Measurements from ENCODE around the gene GGCT.

GGCT gene

DNA sequence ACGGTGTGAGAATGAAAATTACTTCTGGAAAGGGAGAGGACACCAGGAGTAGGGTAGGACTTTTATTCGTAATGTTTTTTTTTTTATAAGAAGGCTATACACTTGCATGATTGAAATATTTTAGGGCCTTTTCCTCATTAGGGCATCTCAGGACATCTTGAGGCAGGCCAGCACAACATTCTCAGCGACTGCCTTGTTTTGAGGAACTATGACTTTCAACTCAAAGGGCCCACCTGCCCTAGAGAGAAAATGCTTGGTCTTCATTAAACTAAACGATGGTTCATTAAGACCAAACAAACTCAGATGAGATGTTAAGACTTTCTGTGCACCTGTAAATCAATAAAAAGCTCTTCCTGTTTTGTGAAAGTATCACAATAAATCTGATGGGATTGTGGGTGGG, 37.4 kb downstream of the GGCT start:
- TF ChIP-seq, protein P1, sequence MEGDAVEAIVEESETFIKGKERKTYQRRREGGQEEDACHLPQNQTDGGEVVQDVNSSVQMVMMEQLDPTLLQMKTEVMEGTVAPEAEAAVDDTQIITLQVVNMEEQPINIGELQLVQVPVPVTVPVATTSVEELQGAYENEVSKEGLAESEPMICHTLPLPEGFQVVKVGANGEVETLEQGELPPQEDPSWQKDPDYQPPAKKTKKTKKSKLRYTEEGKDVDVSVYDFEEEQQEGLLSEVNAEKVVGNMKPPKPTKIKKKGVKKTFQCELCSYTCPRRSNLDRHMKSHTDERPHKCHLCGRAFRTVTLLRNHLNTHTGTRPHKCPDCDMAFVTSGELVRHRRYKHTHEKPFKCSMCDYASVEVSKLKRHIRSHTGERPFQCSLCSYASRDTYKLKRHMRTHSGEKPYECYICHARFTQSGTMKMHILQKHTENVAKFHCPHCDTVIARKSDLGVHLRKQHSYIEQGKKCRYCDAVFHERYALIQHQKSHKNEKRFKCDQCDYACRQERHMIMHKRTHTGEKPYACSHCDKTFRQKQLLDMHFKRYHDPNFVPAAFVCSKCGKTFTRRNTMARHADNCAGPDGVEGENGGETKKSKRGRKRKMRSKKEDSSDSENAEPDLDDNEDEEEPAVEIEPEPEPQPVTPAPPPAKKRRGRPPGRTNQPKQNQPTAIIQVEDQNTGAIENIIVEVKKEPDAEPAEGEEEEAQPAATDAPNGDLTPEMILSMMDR (conservative IDR thresholded peaks at IDR 0.05; ENCODE audit: low read length): no peak
- no peak for DNase-seq (ENCODE audit: low read depth)
- H3K4me3 ChIP-seq (ENCODE audit: low read length): no peak overlapping the region

DNA sequence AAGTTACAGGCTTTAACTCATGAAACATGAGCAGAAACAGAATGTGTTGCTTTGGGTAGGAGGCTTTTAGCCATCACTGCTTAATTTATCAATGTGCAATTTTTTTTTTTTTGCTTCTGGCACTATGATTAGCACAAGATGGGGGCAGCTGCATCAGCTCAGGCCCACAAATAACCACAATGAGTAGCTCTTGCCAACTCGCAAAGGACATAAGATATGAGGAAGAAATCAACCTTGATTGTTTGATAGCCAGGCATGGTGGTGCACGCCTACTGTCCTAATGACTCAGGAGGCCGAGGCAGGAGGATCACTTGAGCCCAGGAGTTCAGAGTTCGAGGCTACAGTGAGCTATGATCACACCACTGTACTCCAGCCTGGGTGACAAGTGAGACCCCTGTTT, 38.4 kb downstream of the GGCT start:
- no peak overlapping the region for H3K4me3 ChIP-seq (ENCODE audit: low read length)
- TF ChIP-seq, protein P1 (conservative IDR thresholded peaks at IDR 0.05; ENCODE audit: low read length): no peak
- DNase-seq (ENCODE audit: low read depth): peak; percentile 37

DNA sequence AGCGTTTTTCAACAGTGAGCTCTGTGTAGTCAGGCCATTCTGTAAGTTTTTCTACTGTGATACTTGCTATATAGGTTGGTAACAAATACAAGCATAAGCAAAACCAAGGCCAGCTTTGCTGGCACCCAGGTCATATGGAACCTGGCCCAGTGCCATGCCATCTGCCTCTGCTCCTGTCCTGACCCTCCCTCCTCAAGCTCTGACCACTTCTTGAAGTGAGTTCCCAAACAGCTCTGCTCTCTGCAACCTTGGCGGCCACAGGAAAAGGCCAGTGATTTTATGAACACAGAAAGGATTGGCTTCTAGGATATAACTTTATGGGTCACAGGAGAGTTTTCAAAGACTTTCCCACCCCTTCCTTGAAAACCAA, 38.8 kb downstream of the GGCT start:
- TF ChIP-seq, protein P1 (conservative IDR thresholded peaks at IDR 0.05; ENCODE audit: low read length): no peak
- H3K4me3 ChIP-seq (ENCODE audit: low read length): no peak overlapping the region
- no peak for DNase-seq (ENCODE audit: low read depth)

DNA sequence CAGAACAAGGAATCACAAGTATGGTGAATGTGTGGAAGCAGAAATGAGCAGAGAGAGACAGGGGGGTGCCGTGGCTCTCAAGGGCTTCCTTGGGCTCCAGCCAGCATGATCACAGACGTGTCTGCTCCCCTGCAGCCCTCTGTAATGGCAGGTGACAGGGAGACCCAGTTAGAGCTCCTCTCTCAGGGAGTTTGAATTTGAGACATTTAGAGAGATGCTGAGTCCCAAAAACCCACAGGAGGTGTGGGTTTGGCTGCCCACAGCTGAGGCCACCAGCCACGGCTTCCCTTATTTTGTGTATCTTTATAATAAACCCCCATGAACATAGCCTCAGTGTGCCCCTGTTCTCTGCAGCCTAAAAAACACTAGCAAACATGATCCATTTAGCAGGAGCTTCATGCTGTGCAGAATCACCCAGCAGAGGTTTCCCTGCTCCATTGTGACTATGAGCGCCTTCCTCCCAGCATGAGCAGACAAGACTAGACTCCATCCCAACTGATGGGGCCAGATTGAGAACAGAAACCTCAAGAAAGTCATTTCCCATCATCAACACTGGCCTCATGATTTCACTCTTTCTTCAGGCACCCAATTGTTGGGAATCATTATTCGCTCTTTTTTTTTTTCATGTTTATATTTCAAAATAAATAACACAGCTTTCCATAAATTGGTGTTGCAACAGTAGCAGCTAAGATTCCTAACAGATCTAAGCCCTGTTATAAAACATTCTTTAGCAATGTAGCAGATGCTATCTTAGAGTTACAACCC, 39.4 kb downstream of the GGCT start:
- H3K4me3 ChIP-seq (ENCODE audit: low read length): no peak overlapping the region
- TF ChIP-seq, protein P1 (conservative IDR thresholded peaks at IDR 0.05; ENCODE audit: low read length): no peak
- DNase-seq (ENCODE audit: low read depth): peak; percentile 86

DNA sequence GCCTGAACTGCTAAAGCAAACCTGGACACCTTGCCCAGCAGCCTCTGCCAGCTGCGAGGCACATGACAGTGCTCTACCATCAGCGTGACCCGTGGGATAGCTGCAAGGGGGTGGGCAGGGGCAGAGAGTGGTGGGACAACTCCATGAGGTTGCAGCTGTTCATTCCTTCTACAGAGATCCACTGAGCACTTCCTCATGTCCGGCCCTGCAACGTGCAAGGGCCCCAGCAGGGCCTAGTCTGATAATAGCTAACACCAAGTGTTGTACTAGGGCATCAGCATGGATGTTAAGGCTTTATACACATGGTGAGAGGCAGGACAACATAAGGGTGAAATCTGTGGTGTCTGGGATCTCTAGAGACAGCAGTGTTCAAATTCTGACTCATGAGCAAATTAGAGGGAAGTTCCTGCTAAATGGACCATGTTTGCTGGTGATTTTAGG, 40.4 kb downstream of the GGCT start:
- DNase-seq (ENCODE audit: low read depth): peak; percentile 46
- no peak overlapping the region for H3K4me3 ChIP-seq (ENCODE audit: low read length)
- TF ChIP-seq, protein P1 (conservative IDR thresholded peaks at IDR 0.05; ENCODE audit: low read length): no peak

DNA sequence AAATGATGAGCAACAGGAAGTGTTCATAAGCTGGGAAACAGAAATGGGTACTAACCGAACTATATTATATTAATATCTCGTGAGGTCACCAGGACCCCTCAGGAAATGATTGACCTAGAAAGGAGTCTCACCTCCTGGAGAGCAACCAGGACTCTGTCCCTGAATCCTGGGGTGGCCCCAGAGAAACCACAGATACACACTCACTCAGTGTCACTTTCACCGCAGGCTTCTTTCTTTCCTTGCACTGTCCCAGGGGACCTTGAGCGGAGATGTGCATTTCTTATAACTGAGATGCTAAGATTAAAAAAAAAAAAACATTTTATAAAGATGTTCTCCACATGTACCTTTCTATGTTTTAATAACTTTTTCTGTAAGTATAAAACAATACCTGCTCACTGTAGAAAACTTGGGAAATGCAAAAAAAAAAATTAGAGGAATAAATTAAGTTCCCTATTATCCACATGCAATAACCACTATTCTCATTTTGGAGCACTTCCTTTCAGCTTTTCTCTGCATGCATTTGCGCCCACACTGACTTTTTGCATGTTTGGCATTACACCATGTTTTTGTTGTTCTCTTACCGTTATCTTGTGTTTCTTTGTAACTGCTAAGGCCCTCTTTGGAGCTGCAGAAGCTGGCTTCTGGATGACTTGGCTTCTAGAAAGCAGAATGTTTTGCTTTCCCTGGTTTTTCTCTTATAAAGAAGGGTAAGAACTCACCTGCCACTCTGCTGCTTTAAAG, 41.1 kb downstream of the GGCT start:
- TF ChIP-seq, protein P1 (conservative IDR thresholded peaks at IDR 0.05; ENCODE audit: low read length): no peak
- H3K4me3 ChIP-seq (ENCODE audit: low read length): no peak overlapping the region
- no peak for DNase-seq (ENCODE audit: low read depth)

DNA sequence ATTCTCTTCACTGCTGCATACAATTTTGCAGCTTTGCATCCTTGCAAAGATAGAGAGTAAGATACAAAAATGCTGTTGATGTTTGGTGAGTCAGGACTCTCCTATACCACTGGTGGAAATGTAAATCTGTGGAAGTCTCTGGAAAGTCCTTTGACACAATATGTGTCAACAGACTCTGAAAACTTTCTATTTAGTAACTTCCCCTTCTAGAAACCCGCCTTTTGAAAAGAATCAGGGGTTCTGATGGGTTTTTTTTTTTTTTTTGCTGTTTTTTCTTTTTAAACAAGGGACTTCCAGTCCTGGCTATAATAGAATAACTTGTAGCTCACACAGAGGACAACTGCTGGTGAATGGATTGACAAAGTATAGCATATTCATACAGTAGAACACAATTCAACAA, 42.5 kb downstream of the GGCT start:
- DNase-seq (ENCODE audit: low read depth): no peak
- TF ChIP-seq, protein P1 (conservative IDR thresholded peaks at IDR 0.05; ENCODE audit: low read length): no peak
- H3K4me3 ChIP-seq (ENCODE audit: low read length): no peak overlapping the region

Data from AG10803 (cell line).